Effector memory CD4-positive, alpha-beta T cell (primary cell): ENCODE data around the gene PDGFB.

ENCODE experiments used
- DNase-seq, 3 donors: peaks; one replicate each; pipeline ENCODE4 v3.0.0-alpha.2; 2020
- H3K27ac ChIP-seq: 2 replicates; pipeline ENCODE4 v1.7.0; 2013; ENCODE audit warnings: mild to moderate bottlenecking, low read length, moderate library complexity; ENCODE audit not compliant: insufficient read depth, poor library complexity, severe bottlenecking
- H3K27me3 ChIP-seq: replicated peaks from 2 replicates; pipeline ENCODE4 v1.7.0; 2013; ENCODE audit warnings: mild to moderate bottlenecking, low read length; ENCODE audit not compliant: insufficient read depth, control insufficient read depth, poor library complexity, severe bottlenecking
- H3K36me3 ChIP-seq: 2 replicates; pipeline ENCODE4 v1.7.0; 2013; ENCODE audit warnings: mild to moderate bottlenecking, low read length, moderate library complexity; ENCODE audit not compliant: control insufficient read depth, insufficient read depth
- H3K4me1 ChIP-seq: 2 replicates; pipeline ENCODE4 v1.7.0; 2013; ENCODE audit warnings: low read length, mild to moderate bottlenecking; ENCODE audit not compliant: control insufficient read depth, insufficient read depth, poor library complexity, severe bottlenecking
- H3K4me3 ChIP-seq: 2 replicates; pipeline ENCODE4 v1.7.0; 2013; ENCODE audit warnings: low read length, low read depth, mild to moderate bottlenecking; ENCODE audit not compliant: insufficient read depth, poor library complexity, severe bottlenecking
- H3K9me3 ChIP-seq: 2 replicates; pipeline ENCODE4 v1.7.0; 2013; ENCODE audit warnings: mild to moderate bottlenecking, low read length, moderate library complexity; ENCODE audit not compliant: control insufficient read depth

Gene PDGFB

GRCh38 chr22:39227542-39228272, 17.1 kb downstream of the PDGFB start:
- H3K27ac ChIP-seq = no peak overlapping the region
- no peak for DNase-seq
- H3K27me3 ChIP-seq = no peaks in the 10 kb centered on the region
- H3K4me3 ChIP-seq = no peak overlapping the region
- H3K36me3 ChIP-seq = peaks cover 35% of the 10 kb centered on the region
- no peaks in the 10 kb centered on the region for H3K9me3 ChIP-seq
- H3K4me1 ChIP-seq = no peaks in the 10 kb centered on the region

- H3K9me3 ChIP-seq = no peaks in the 10 kb centered on the region
- H3K27ac ChIP-seq = no peak overlapping the region
- DNase-seq = no peak
- H3K36me3 ChIP-seq = peaks cover 37% of the 10 kb centered on the region
- H3K4me1 ChIP-seq = no peaks in the 10 kb centered on the region
- no peaks in the 10 kb centered on the region for H3K27me3 ChIP-seq
- H3K4me3 ChIP-seq = no peak overlapping the region
Observed at GRCh38 chr22:39226353-39226752, 18.4 kb downstream of the PDGFB start.

- H3K4me1 ChIP-seq = no peaks in the 10 kb centered on the region
- no peaks in the 10 kb centered on the region for H3K27me3 ChIP-seq
- no peak overlapping the region for H3K27ac ChIP-seq
- DNase-seq = no peak
- peaks cover 33% of the 10 kb centered on the region for H3K36me3 ChIP-seq
- H3K4me3 ChIP-seq = no peak overlapping the region
- no peaks in the 10 kb centered on the region for H3K9me3 ChIP-seq
Observed at GRCh38 chr22:39225591-39225990, 19.2 kb downstream of the PDGFB start.

GRCh38 chr22:39224550-39224949, 20.2 kb downstream of the PDGFB start:
- Histone ChIP-seq H3K36me3 (peaks cover 27% of the 10 kb centered on the region), H3K9me3 (no peaks in the 10 kb centered on the region)

GRCh38 chr22:39223091-39223710, 21.6 kb downstream of the PDGFB start:
- no peaks in the 10 kb centered on the region for H3K4me1 ChIP-seq
- no peaks in the 10 kb centered on the region for H3K9me3 ChIP-seq
- no peak overlapping the region for H3K27ac ChIP-seq
- peaks cover 22% of the 10 kb centered on the region for H3K36me3 ChIP-seq
- H3K27me3 ChIP-seq = no peaks in the 10 kb centered on the region
- no peak for DNase-seq
- H3K4me3 ChIP-seq = no peak overlapping the region

More at GRCh38 chr22:39224550-39224949, 20.2 kb downstream of the PDGFB start:
- DNase-seq = no peak
- Histone ChIP-seq H3K4me3 (no peak overlapping the region), H3K4me1 (no peaks in the 10 kb centered on the region), H3K27ac (no peak overlapping the region), H3K27me3 (no peaks in the 10 kb centered on the region)

GRCh38 chr22:39221999-39222686, 22.6 kb downstream of the PDGFB start:
- Histone ChIP-seq H3K36me3 (peaks cover 22% of the 10 kb centered on the region), H3K4me3 (no peak overlapping the region), H3K4me1 (no peaks in the 10 kb centered on the region), H3K9me3 (no peaks in the 10 kb centered on the region), H3K27me3 (no peaks in the 10 kb centered on the region), H3K27ac (no peak overlapping the region)
- DNase-seq = no peak

- no peaks in the 10 kb centered on the region for H3K4me1 ChIP-seq
- no peaks in the 10 kb centered on the region for H3K9me3 ChIP-seq
- H3K27me3 ChIP-seq = no peaks in the 10 kb centered on the region
- H3K36me3 ChIP-seq = peaks cover 21% of the 10 kb centered on the region
- H3K4me3 ChIP-seq = no peak overlapping the region
- no peak for DNase-seq
- H3K27ac ChIP-seq = no peak overlapping the region
Observed at GRCh38 chr22:39220890-39221850, 23.6 kb downstream of the PDGFB start.

GRCh38 chr22:39220450-39220849, 24.3 kb downstream of the PDGFB start:
- DNase-seq = no peak
- Histone ChIP-seq H3K36me3 (peaks cover 15% of the 10 kb centered on the region), H3K27me3 (no peaks in the 10 kb centered on the region), H3K4me1 (no peaks in the 10 kb centered on the region), H3K27ac (no peak overlapping the region), H3K9me3 (no peaks in the 10 kb centered on the region), H3K4me3 (no peak overlapping the region)

- H3K9me3 ChIP-seq = no peaks in the 10 kb centered on the region
- no peak overlapping the region for H3K27ac ChIP-seq
- no peak for DNase-seq
- H3K27me3 ChIP-seq = no peaks in the 10 kb centered on the region
- peaks cover 5% of the 10 kb centered on the region for H3K36me3 ChIP-seq
- H3K4me3 ChIP-seq = no peak overlapping the region
- H3K4me1 ChIP-seq = no peaks in the 10 kb centered on the region
Observed at GRCh38 chr22:39219071-39220039, 25.4 kb downstream of the PDGFB start.
